CD4-positive, alpha-beta T cell treated with Interleukin-2 at 100 ng/mL for 4 hours (primary cell): Measurements from ENCODE around the gene KPNA6.

Experiments
- DNase-seq: peaks from one replicate; pipeline ENCODE4 v3.0.0-alpha.2; 2020; ENCODE audit warnings: low spot score

The KPNA6 gene

GRCh38 chr1:32187850-32188249 lies 80.0 kb downstream of the KPNA6 start:
- no peak for DNase-seq

- DNase-seq: no peak
Observed at GRCh38 chr1:32192220-32192948, 84.5 kb downstream of the KPNA6 start.

- DNase-seq: no peak
Observed at GRCh38 chr1:32194984-32195383, 87.1 kb downstream of the KPNA6 start.

- no peak for DNase-seq
Observed at GRCh38 chr1:32195531-32195930, 87.7 kb downstream of the KPNA6 start.

GRCh38 chr1:32195972-32196823 lies 88.3 kb downstream of the KPNA6 start:
- peak; percentile 26 for DNase-seq

GRCh38 chr1:32197074-32197473 lies 89.2 kb downstream of the KPNA6 start:
- DNase-seq: no peak

- DNase-seq: no peak
Observed at GRCh38 chr1:32197837-32198236, 90.0 kb downstream of the KPNA6 start.

- DNase-seq: no peak
Observed at GRCh38 chr1:32198237-32199042, 90.6 kb downstream of the KPNA6 start.

GRCh38 chr1:32199043-32199716 lies 91.3 kb downstream of the KPNA6 start:
- DNase-seq: no peak

GRCh38 chr1:32199717-32200072 lies 91.8 kb downstream of the KPNA6 start:
- DNase-seq: no peak

- DNase-seq: peak; percentile 41
Observed at GRCh38 chr1:32200226-32201010, 92.6 kb downstream of the KPNA6 start, which contains the start of gene CCDC28B. Gene CCDC28B (plus strand): TSS chr1:32200595. CDS start chr1:32201936, 1,341 bp downstream.

- DNase-seq: peak; percentile 76
Observed at GRCh38 chr1:32201011-32201855, 93.4 kb downstream of the KPNA6 start.

- DNase-seq: no peak
Observed at GRCh38 chr1:32204943-32205361, 97.1 kb downstream of the KPNA6 start.

GRCh38 chr1:32205401-32206370 lies 97.8 kb downstream of the KPNA6 start, which contains the start of gene IQCC:
Gene IQCC (plus strand): TSS chr1:32205671. CDS start chr1:32205682, 11 bp downstream.
- DNase-seq: peak; percentile 85

GRCh38 chr1:32208469-32208868 lies 100.6 kb downstream of the KPNA6 start:
- no peak for DNase-seq

- peak; percentile 29 for DNase-seq
Observed at GRCh38 chr1:32208891-32209328, 101.1 kb downstream of the KPNA6 start, which contains the start of gene DCDC2B. Gene DCDC2B (plus strand): TSS chr1:32209089. CDS start chr1:32209094, 5 bp downstream.

GRCh38 chr1:32215629-32216480 lies 108.0 kb downstream of the KPNA6 start:
- DNase-seq: peak; percentile 65
